ENCODE measurements around the gene APBA1.

GRCh38 chr9:69391487-69391886 is 280.7 kb downstream of the APBA1 start:
- TF ChIP-seq POLR2A (IDR thresholded peaks at IDR 0.05): no peak
- no peak for TF ChIP-seq CTCF (IDR thresholded peaks at IDR 0.05)

Data from heart left ventricle (tissue), 13 donors.